DND-41 (cell line): ENCODE measurements around the gene HDLBP.

ENCODE experiments used
- ATAC-seq: fragments of 200-7000 bp; cut with Tn5 transposase; 3 replicates; pipeline ENCODE4 v1.9.1; 2021; ENCODE audit warnings: low read depth; ENCODE audit not compliant: insufficient read depth
- DNase-seq: peaks from one replicate; pipeline ENCODE4 v3.0.0-alpha.2; 2020
- H2AFZ ChIP-seq: 2 replicates; pipeline ENCODE4 v1.6.0; 2012; ENCODE audit warnings: low read depth, low read length
- H3K27ac ChIP-seq: 2 replicates; pipeline ENCODE4 v1.5.1; 2012; ENCODE audit warnings: low read length, inconsistent platforms
- H3K27me3 ChIP-seq: fragments of 200-600 bp; sonication (generic); 2 replicates; pipeline ENCODE4 v1.6.0; 2012; ENCODE audit warnings: low read length, mild to moderate bottlenecking, inconsistent platforms; ENCODE audit not compliant: insufficient read depth, poor library complexity
- H3K36me3 ChIP-seq: 2 replicates; pipeline ENCODE4 v1.5.1; 2012; ENCODE audit warnings: low read length, inconsistent platforms; ENCODE audit not compliant: insufficient read depth
- H3K4me1 ChIP-seq: 2 replicates; pipeline ENCODE4 v1.5.1; 2012; ENCODE audit warnings: mild to moderate bottlenecking, low read length; ENCODE audit not compliant: insufficient read depth
- H3K4me2 ChIP-seq: 2 replicates; pipeline ENCODE4 v1.6.0; 2012; ENCODE audit warnings: mild to moderate bottlenecking, moderate library complexity, low read length, inconsistent platforms; ENCODE audit not compliant: insufficient read depth
- H3K4me3 ChIP-seq, 2 experiments: fragments of 200-600 bp in 1 of 2; shearing (Covaris generic) in 1 of 2; 2 replicates each; pipeline ENCODE4 v1.5.1; 2012 to 2016; ENCODE audit warnings: inconsistent platforms in 2 of 2, low read length in 2 of 2, mild to moderate bottlenecking in 2 of 2, low read depth in 1 of 2, moderate library complexity in 1 of 2
- H3K79me2 ChIP-seq: 2 replicates; pipeline ENCODE4 v1.6.0; 2012; ENCODE audit warnings: low read length, inconsistent platforms; ENCODE audit not compliant: insufficient read depth
- H3K9ac ChIP-seq: 2 replicates; pipeline ENCODE4 v1.6.0; 2012; ENCODE audit warnings: low read depth, mild to moderate bottlenecking, inconsistent platforms, low read length, moderate library complexity
- H3K9me3 ChIP-seq: 2 replicates; pipeline ENCODE4 v1.5.1; 2012; ENCODE audit warnings: low read length, moderate library complexity, mild to moderate bottlenecking, inconsistent platforms; ENCODE audit not compliant: insufficient read depth, severe bottlenecking
- H4K20me1 ChIP-seq: 2 replicates; pipeline ENCODE4 v1.6.0; 2012; ENCODE audit warnings: low read length; ENCODE audit not compliant: insufficient read depth
- CTCF ChIP-seq: IDR thresholded peaks from 2 replicates; pipeline ENCODE4 v1.5.1; 2012; ENCODE audit warnings: borderline replicate concordance, low read length, moderate library complexity, mild to moderate bottlenecking; ENCODE audit not compliant: poor library complexity, severe bottlenecking; ENCODE audit errors: extremely low read depth
- EZH2 ChIP-seq: IDR thresholded peaks from 3 replicates; pipeline ENCODE4 v1.6.1; 2012; ENCODE audit warnings: borderline replicate concordance, low read depth, mild to moderate bottlenecking, moderate library complexity, low read length, inconsistent platforms; ENCODE audit not compliant: severe bottlenecking

The HDLBP gene

GRCh38 chr2:241329669-241330615 lies 14.5 kb upstream of the HDLBP start:
- Histone ChIP-seq H4K20me1 (peaks cover 39% of the 10 kb centered on the region), H3K9ac (no peak overlapping the region), H3K27ac (no peak overlapping the region), H3K4me2 (no peak overlapping the region), H3K36me3 (peaks cover 82% of the 10 kb centered on the region), H3K79me2 (peaks cover 81% of the 10 kb centered on the region), H3K9me3 (no peaks in the 10 kb centered on the region), H3K4me3 (no peak overlapping the region), H3K27me3 (no peaks in the 10 kb centered on the region), H2AFZ (no peak overlapping the region), H3K4me1 (no peaks in the 10 kb centered on the region; the same call in 1 of the 2 replicates)
- DNase-seq (no peak), ATAC-seq (no peak)
- TF ChIP-seq EZH2 (no peak), CTCF (no peak)

- H3K4me3 ChIP-seq: no peak overlapping the region; a peak in 1 of 4 replicates
- no peak overlapping the region for H2AFZ ChIP-seq
- DNase-seq (no peak), ATAC-seq (no peak)
- H4K20me1 ChIP-seq: peaks cover 63% of the 10 kb centered on the region
- H3K36me3 ChIP-seq: peaks cover 75% of the 10 kb centered on the region
- H3K9me3 ChIP-seq: no peaks in the 10 kb centered on the region
- 0 out of 2 replicates have a peak overlapping the region, but pooled peaks have one; percentile 4 for H3K27ac ChIP-seq
- H3K4me2 ChIP-seq: no peak overlapping the region
- H3K27me3 ChIP-seq: no peaks in the 10 kb centered on the region
- H3K4me1 ChIP-seq: peaks cover 18% of the 10 kb centered on the region
- no peak overlapping the region for H3K9ac ChIP-seq
- peaks cover 91% of the 10 kb centered on the region for H3K79me2 ChIP-seq
- no peak for TF ChIP-seq EZH2
- no peak for TF ChIP-seq CTCF
Measured at GRCh38 chr2:241325257-241325656, 9.8 kb upstream of the HDLBP start.

GRCh38 chr2:241324775-241325174 lies 9.3 kb upstream of the HDLBP start:
- H3K79me2 ChIP-seq: peaks cover 91% of the 10 kb centered on the region
- no peak for DNase-seq
- no peak overlapping the region for H3K4me2 ChIP-seq
- no peak overlapping the region for H3K4me3 ChIP-seq
- H3K36me3 ChIP-seq: peaks cover 75% of the 10 kb centered on the region
- no peaks in the 10 kb centered on the region for H3K9me3 ChIP-seq
- no peak overlapping the region for H3K27ac ChIP-seq
- H4K20me1 ChIP-seq: peaks cover 63% of the 10 kb centered on the region
- H3K9ac ChIP-seq: no peak overlapping the region
- no peak overlapping the region for H2AFZ ChIP-seq
- peaks cover 23% of the 10 kb centered on the region for H3K4me1 ChIP-seq
- TF ChIP-seq EZH2 (no peak), CTCF (no peak)
- no peak for ATAC-seq
- H3K27me3 ChIP-seq: no peaks in the 10 kb centered on the region
